Measurements from ENCODE around the gene COL19A1. TPM values are rescaled to one million over a fixed set of nuclear protein-coding genes. Genes with fewer than 3 reads are reported as not detected.

The COL19A1 gene
- total RNA-seq, 1 experiment from 2014 or later, result not detected

- H4K20me1 ChIP-seq (ENCODE audit: insufficient read depth), result no peaks in the 10 kb centered on the region; the same call in 1 of the 2 replicates
- ChIA-PET POLR2A (ENCODE audit: unreplicated experiment) (interaction anchor here (0.6 kb wide), 1 partner anchor 282 kb away, joined by 3 read pairs; no protein-coding TSS in a partner anchor), CTCF (no interaction called here)
- no peak for TF ChIP-seq EZH2 (IDR thresholded peaks at IDR 0.05; ENCODE audit: low read depth)
- TF ChIP-seq, protein P1, sequence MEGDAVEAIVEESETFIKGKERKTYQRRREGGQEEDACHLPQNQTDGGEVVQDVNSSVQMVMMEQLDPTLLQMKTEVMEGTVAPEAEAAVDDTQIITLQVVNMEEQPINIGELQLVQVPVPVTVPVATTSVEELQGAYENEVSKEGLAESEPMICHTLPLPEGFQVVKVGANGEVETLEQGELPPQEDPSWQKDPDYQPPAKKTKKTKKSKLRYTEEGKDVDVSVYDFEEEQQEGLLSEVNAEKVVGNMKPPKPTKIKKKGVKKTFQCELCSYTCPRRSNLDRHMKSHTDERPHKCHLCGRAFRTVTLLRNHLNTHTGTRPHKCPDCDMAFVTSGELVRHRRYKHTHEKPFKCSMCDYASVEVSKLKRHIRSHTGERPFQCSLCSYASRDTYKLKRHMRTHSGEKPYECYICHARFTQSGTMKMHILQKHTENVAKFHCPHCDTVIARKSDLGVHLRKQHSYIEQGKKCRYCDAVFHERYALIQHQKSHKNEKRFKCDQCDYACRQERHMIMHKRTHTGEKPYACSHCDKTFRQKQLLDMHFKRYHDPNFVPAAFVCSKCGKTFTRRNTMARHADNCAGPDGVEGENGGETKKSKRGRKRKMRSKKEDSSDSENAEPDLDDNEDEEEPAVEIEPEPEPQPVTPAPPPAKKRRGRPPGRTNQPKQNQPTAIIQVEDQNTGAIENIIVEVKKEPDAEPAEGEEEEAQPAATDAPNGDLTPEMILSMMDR (conservative IDR thresholded peaks at IDR 0.05), result no peak
- intact Hi-C loops (cut with micrococcal nuclease; ENCODE audit: unreplicated experiment), result no loop called here
- no peaks in the 10 kb centered on the region for H3K36me3 ChIP-seq (ENCODE audit: low read depth)
- no peaks in the 10 kb centered on the region for H3F3A ChIP-seq (ENCODE audit: insufficient read depth, low read depth)
- H3K4me2 ChIP-seq, result no peak overlapping the region
- H3K4me3 ChIP-seq, result no peak overlapping the region
- no peak overlapping the region for H2AFZ ChIP-seq
- no peak for DNase-seq
- H3K79me2 ChIP-seq (ENCODE audit: low read depth), result no peaks in the 10 kb centered on the region
- H3K27ac ChIP-seq, result no peak overlapping the region
- H3K4me1 ChIP-seq (replicated peaks; ENCODE audit: insufficient read depth), result no peaks in the 10 kb centered on the region
- no peaks in the 10 kb centered on the region for H3K27me3 ChIP-seq (ENCODE audit: insufficient read depth, low read depth)
- H3K9me2 ChIP-seq (ENCODE audit: insufficient read depth), result no peaks in the 10 kb centered on the region; the same call in 1 of the 2 replicates
- H3K9me3 ChIP-seq (ENCODE audit: insufficient read depth, low read depth), result no peaks in the 10 kb centered on the region
- no TSS peak for BruUV-seq (replicated peaks)
Measured at GRCh38 chr6:69913361-69913760, 47.0 kb downstream of the COL19A1 start.

DNA sequence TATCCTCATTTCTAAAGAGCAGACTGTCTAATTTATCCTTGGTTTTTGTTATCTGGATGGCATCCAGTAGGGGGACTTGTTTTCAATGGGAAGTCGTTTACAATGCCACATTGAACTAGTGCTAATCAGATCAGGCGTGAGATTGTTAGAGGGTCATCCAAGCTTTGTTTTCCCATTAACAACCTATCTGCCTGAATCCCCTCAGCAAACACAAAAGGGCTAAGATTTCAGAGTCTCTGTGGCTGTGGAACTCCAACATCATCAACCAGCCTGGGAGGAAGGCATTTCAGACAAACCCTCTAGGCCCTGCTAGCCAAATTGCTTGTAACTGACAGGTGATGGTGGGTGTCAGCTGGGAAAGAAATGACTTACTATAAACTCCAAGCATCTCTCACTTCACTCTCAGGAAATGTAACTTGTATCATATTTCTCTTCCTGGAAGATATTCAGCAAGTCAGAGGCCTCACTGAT is 47.7 kb downstream of the COL19A1 start:
- Histone ChIP-seq H3K27ac (no peak overlapping the region), H3K27me3 (ENCODE audit: insufficient read depth, low read depth) (no peaks in the 10 kb centered on the region), H2AFZ (no peak overlapping the region), H3K4me2 (no peak overlapping the region), H3K9me3 (ENCODE audit: insufficient read depth, low read depth) (no peaks in the 10 kb centered on the region), H3K36me3 (ENCODE audit: low read depth) (no peaks in the 10 kb centered on the region), H3K4me1 (replicated peaks; ENCODE audit: insufficient read depth) (no peaks in the 10 kb centered on the region), H3K4me3 (no peak overlapping the region), H3K9me2 (ENCODE audit: insufficient read depth) (no peaks in the 10 kb centered on the region; the same call in 1 of the 2 replicates), H3F3A (ENCODE audit: insufficient read depth, low read depth) (no peaks in the 10 kb centered on the region), H3K79me2 (ENCODE audit: low read depth) (no peaks in the 10 kb centered on the region), H4K20me1 (ENCODE audit: insufficient read depth) (no peaks in the 10 kb centered on the region; the same call in 1 of the 2 replicates)
- no peak for TF ChIP-seq EZH2 (IDR thresholded peaks at IDR 0.05; ENCODE audit: low read depth)
- TF ChIP-seq, protein P1 (conservative IDR thresholded peaks at IDR 0.05), result no peak
- POLR2A ChIA-PET (ENCODE audit: unreplicated experiment), result interaction anchor here (0.6 kb wide), 1 partner anchor 281 kb away, joined by 3 read pairs; no protein-coding TSS in a partner anchor
- DNase-seq, result no peak
- BruUV-seq (replicated peaks), result no TSS peak
- intact Hi-C loops (cut with micrococcal nuclease; ENCODE audit: unreplicated experiment), result no loop called here
- CTCF ChIA-PET, result no interaction called here

- Histone ChIP-seq H3K9me3 (ENCODE audit: insufficient read depth, low read depth) (no peaks in the 10 kb centered on the region), H3K4me1 (replicated peaks; ENCODE audit: insufficient read depth) (no peaks in the 10 kb centered on the region), H3F3A (ENCODE audit: insufficient read depth, low read depth) (no peaks in the 10 kb centered on the region), H3K27me3 (ENCODE audit: insufficient read depth, low read depth) (no peaks in the 10 kb centered on the region), H3K4me2 (no peak overlapping the region), H3K4me3 (no peak overlapping the region), H3K79me2 (ENCODE audit: low read depth) (no peaks in the 10 kb centered on the region), H3K27ac (no peak overlapping the region), H2AFZ (no peak overlapping the region), H4K20me1 (ENCODE audit: insufficient read depth) (no peaks in the 10 kb centered on the region; the same call in 1 of the 2 replicates), H3K36me3 (ENCODE audit: low read depth) (no peaks in the 10 kb centered on the region), H3K9me2 (ENCODE audit: insufficient read depth) (no peaks in the 10 kb centered on the region; the same call in 1 of the 2 replicates)
- TF ChIP-seq, protein P1 (conservative IDR thresholded peaks at IDR 0.05), result no peak
- no peak for TF ChIP-seq EZH2 (IDR thresholded peaks at IDR 0.05; ENCODE audit: low read depth)
- POLR2A ChIA-PET (ENCODE audit: unreplicated experiment), result no interaction called here
- no peak for DNase-seq
- CTCF ChIA-PET, result no interaction called here
- no TSS peak for BruUV-seq (replicated peaks)
- intact Hi-C loops (cut with micrococcal nuclease; ENCODE audit: unreplicated experiment), result no loop called here
Measured at GRCh38 chr6:69915346-69915745, 49.0 kb downstream of the COL19A1 start.

Data from PC-9 (cell line).